Erythroblast (primary cell): ENCODE results near the gene RIPK1.

Experiments
- GATA1 ChIP-seq: IDR thresholded peaks from 2 replicates; pipeline ENCODE4 v1.6.1; 2011; ENCODE audit warnings: low read depth, mild to moderate bottlenecking, control low read depth, low read length, moderate library complexity
- POLR2A ChIP-seq: IDR thresholded peaks from 2 replicates; pipeline ENCODE4 v1.6.1; 2011; ENCODE audit warnings: mild to moderate bottlenecking, low read length

GRCh38 chr6:3152689-3153088 is 84.4 kb downstream of the RIPK1 start:
- TF ChIP-seq POLR2A: no peak
- no peak for TF ChIP-seq GATA1
